Fibroblast of the aortic adventitia (primary cell): Measurements from ENCODE around the gene HNRNPUL1. TPM values are rescaled to one million over a fixed set of nuclear protein-coding genes. Genes with fewer than 3 reads are reported as not detected.
A peak's percentile ranks its signal among the peaks of the same experiment; 100 is the strongest.

Experiments used
- DNase-seq: peaks from one replicate; pipeline ENCODE4 v3.0.0-alpha.2; 2010; ENCODE audit warnings: low read depth
- H3K4me3 ChIP-seq: 2 replicates; pipeline ENCODE4 v1.5.1; 2011; ENCODE audit warnings: low read depth, mild to moderate bottlenecking, control low read depth, low read length, moderate library complexity
- total RNA-seq: library from RNA; depleted of rRNA; stranded (reverse); fragments of >200 nt; gene quantifications from 2 replicates; pipeline ENCODE4 v1.2.3, GENCODE V29; 2012; ENCODE audit warnings: low replicate concordance
- TF ChIP-seq, protein P1 (sequence below): IDR thresholded peaks from 2 replicates; pipeline ENCODE4 v1.5.1; 2011; ENCODE audit warnings: mild to moderate bottlenecking, low read length, control low read depth, inconsistent platforms; ENCODE audit not compliant: insufficient read depth

HNRNPUL1 gene
- total RNA-seq, 1 donor, result 108 TPM

DNA sequence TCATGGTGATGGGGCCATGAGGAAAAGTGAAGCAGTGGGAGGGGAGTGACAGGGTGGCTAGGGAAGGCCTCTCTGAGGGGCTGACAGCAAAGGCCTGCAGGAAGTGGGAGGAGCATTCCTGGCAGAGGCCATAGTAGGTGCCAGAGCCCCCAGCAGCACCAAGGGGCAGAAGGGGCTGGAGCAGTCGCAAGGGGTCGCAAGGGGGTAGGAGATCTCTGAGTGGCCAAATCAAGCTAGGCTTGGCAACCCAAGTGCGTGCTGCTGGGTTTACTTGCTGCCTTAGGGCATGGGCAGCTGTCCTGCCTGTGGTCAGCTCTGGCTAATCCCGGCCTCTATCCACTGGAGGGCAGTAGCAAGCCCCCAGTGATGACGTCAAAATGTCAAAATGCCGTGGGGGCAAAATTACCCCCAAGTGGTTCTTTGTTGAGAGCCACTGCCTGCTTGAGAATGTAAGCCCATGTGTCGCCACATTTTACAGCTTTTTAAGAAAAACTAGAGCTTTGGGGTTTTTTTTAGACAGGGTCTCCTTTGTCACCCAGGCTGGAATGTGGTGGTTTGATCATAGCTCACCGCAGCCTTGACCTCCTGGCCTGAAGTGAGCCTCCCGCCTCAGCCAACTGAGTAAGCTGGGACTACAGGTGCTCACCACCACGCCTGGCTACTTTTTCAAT, 57.6 kb downstream of the HNRNPUL1 start:
- peak; percentile 75 for DNase-seq
- no peak overlapping the region for H3K4me3 ChIP-seq
- TF ChIP-seq, protein P1, sequence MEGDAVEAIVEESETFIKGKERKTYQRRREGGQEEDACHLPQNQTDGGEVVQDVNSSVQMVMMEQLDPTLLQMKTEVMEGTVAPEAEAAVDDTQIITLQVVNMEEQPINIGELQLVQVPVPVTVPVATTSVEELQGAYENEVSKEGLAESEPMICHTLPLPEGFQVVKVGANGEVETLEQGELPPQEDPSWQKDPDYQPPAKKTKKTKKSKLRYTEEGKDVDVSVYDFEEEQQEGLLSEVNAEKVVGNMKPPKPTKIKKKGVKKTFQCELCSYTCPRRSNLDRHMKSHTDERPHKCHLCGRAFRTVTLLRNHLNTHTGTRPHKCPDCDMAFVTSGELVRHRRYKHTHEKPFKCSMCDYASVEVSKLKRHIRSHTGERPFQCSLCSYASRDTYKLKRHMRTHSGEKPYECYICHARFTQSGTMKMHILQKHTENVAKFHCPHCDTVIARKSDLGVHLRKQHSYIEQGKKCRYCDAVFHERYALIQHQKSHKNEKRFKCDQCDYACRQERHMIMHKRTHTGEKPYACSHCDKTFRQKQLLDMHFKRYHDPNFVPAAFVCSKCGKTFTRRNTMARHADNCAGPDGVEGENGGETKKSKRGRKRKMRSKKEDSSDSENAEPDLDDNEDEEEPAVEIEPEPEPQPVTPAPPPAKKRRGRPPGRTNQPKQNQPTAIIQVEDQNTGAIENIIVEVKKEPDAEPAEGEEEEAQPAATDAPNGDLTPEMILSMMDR, result peak; percentile 84

DNA sequence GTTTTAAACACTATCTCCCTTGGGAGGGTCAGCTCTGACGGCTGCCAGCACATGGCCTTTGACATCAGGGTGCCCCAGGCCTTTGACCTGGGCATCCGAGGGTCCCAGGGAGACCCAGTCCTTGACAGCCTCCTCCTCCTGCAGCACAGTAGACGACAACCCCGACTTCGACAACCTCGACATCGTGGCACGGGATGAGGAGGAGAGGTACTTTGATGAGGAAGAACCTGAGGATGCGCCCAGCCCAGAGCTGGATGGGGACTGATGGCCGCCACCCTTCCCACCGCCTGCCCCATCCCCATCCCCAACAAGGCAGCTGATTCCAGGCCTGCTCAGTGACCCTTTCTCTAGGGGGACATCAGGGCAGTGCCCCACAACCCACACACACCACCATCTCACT, 58.3 kb downstream of the HNRNPUL1 start:
- TF ChIP-seq, protein P1, result no peak
- H3K4me3 ChIP-seq, result no peak overlapping the region
- DNase-seq, result no peak

DNA sequence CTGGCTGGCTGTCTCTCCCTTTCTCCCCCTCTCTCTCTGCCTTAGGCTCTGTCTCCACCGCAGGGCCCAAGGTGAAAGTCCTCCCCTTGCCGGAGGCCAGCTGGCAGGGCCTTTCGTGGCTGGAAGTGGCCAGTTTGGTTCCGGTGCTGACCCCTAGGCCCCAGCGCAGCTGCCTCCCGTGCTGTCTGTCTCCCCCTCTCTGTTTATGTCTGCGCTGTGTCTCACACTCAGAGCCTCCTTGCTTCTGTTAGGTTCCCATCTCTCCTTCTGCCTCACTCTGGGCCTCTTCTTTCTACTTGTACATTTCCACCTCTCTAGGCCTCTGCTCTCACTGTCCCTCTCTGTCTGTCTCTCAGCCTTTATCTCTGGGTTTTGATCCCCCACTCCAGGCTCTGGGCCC, 58.9 kb downstream of the HNRNPUL1 start:
- peak overlapping the region; percentile 22 for H3K4me3 ChIP-seq
- DNase-seq, result peak; percentile 75
- TF ChIP-seq, protein P1, result no peak

DNA sequence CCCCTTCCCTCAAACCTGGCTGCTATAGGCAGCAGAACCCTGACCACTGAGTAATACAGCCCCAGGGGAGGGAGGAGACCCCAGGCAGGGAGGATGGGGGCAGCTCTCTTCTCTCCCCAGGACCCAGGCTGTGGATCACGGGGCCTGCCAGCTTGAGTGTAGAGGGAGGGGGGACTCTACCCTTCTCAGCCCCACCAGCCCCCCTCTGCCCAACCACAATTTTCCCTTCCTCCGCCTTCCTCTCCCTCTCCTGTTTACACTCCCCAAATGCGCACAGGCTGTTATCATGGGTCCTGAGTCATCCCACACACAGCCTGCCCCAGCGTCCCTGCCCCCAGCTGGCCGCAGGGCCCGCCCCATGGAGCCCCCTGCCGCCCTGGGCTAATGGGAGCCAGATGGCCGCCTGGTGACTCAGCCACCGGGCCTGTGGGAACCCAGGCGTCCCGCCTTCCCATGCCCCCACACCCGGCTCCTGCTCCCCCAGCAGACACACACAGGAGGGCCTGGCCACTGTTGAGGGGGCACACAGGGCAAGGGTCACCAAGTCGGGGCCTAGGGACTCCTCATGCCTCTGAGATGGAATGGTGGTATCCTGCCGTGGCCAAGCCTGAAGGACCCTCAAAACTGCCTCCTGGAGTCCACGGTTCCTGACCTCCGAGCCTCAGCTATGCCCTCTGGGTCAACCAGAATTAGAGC, 59.4 kb downstream of the HNRNPUL1 start:
- peak; percentile 96 for DNase-seq
- H3K4me3 ChIP-seq, result peak overlapping the region; percentile 9
- TF ChIP-seq, protein P1, result no peak

DNA sequence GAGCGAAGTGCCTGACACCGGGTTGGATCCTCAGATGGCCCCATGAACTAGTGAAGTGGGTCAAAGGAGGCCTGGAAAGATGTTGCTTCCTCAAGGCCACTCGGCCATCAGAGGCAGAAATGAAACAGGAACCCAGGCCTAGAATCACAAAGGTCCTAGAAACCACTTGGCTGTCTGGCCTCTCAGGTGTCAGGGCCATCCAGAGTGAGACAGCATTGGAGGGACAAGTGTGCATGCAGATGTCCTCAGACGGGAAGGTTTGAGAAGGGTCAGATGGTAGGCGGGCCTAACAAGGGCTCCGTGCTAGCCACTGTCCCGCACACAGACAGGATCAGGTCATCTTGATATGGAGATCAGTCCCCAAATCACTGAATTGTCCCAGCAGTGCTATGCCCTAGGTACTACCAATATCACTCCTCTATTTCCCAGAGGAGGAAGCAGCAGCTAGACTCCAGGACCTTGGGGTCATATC, 60.1 kb downstream of the HNRNPUL1 start:
- H3K4me3 ChIP-seq, result no peak overlapping the region

DNA sequence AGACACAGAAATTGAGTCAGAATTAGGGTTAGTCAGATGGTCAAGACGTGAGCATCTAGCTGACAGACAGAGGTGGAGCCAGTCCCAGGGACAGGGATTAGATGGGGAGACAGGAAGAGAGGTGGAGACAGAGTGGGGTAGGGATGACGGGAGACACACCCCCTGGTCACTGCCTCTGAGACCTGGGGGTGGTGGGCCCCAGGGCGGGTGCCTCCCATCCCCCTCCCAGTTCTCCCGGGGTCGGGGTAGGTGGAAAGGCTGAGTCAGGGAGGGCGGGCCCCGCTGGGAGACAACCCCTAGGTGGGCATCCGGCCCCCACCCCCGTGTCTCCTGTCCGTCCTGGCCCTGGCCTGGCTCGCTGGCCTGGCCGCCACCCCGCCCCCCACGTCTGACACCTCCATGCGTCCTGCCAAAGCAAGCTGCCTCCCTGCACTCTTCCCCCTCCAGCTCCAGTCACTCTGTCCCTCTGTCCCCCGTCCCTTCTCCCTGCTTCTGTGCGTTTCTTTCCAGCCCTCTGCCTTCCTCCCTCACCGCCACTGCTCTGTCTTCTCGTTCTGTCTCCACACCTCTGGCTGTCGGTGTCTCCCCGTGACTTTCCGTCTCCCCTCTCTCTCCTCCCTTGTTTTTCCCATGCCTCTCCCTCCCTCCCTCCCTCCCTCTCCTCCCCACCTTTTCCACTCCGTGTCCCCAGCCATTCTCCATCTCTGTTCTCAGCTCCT, 60.9 kb downstream of the HNRNPUL1 start:
- TF ChIP-seq, protein P1, result no peak
- DNase-seq, result peak; percentile 79
- H3K4me3 ChIP-seq, result peak overlapping the region; percentile 45

More for the DNA sequence above, 60.1 kb downstream of the HNRNPUL1 start:
- DNase-seq, result no peak
- TF ChIP-seq, protein P1, result no peak
